Fibroblast of the aortic adventitia (primary cell): ENCODE measurements around the gene SUSD4. TPM values are rescaled to one million over a fixed set of nuclear protein-coding genes. Genes with fewer than 3 reads are reported as not detected.

Experiments used
- DNase-seq: peaks from one replicate; pipeline ENCODE4 v3.0.0-alpha.2; 2010; ENCODE audit warnings: low read depth
- H3K4me3 ChIP-seq: 2 replicates; pipeline ENCODE4 v1.5.1; 2011; ENCODE audit warnings: low read depth, mild to moderate bottlenecking, control low read depth, low read length, moderate library complexity
- total RNA-seq: library from RNA; depleted of rRNA; stranded (reverse); fragments of >200 nt; gene quantifications from 2 replicates; pipeline ENCODE4 v1.2.3, GENCODE V29; 2012; ENCODE audit warnings: low replicate concordance
- TF ChIP-seq, protein P1 (sequence below): IDR thresholded peaks from 2 replicates; pipeline ENCODE4 v1.5.1; 2011; ENCODE audit warnings: mild to moderate bottlenecking, low read length, control low read depth, inconsistent platforms; ENCODE audit not compliant: insufficient read depth

The SUSD4 gene
- total RNA-seq, 1 donor: 0.18 TPM

DNA sequence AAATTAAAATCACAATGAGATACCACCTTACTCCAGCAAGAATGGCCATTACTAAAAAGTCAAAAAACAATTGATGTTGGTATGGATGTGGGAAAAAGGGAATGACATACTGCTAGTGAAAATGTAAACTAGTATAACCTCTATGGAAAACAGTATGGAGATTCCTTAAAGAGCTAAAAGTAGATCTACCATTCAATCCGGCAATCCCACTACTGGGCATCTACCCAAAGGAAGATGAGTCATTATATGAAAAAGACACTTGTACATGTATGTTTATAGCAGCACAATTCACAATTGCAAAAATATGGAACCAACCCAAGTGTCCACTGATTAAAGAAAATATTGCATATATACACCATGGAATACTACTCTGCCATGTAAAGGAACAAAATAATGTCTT, 37.2 kb downstream of the SUSD4 start:
- peak; percentile 10 for DNase-seq
- H3K4me3 ChIP-seq: no peak overlapping the region
- TF ChIP-seq, protein P1, sequence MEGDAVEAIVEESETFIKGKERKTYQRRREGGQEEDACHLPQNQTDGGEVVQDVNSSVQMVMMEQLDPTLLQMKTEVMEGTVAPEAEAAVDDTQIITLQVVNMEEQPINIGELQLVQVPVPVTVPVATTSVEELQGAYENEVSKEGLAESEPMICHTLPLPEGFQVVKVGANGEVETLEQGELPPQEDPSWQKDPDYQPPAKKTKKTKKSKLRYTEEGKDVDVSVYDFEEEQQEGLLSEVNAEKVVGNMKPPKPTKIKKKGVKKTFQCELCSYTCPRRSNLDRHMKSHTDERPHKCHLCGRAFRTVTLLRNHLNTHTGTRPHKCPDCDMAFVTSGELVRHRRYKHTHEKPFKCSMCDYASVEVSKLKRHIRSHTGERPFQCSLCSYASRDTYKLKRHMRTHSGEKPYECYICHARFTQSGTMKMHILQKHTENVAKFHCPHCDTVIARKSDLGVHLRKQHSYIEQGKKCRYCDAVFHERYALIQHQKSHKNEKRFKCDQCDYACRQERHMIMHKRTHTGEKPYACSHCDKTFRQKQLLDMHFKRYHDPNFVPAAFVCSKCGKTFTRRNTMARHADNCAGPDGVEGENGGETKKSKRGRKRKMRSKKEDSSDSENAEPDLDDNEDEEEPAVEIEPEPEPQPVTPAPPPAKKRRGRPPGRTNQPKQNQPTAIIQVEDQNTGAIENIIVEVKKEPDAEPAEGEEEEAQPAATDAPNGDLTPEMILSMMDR: no peak

DNA sequence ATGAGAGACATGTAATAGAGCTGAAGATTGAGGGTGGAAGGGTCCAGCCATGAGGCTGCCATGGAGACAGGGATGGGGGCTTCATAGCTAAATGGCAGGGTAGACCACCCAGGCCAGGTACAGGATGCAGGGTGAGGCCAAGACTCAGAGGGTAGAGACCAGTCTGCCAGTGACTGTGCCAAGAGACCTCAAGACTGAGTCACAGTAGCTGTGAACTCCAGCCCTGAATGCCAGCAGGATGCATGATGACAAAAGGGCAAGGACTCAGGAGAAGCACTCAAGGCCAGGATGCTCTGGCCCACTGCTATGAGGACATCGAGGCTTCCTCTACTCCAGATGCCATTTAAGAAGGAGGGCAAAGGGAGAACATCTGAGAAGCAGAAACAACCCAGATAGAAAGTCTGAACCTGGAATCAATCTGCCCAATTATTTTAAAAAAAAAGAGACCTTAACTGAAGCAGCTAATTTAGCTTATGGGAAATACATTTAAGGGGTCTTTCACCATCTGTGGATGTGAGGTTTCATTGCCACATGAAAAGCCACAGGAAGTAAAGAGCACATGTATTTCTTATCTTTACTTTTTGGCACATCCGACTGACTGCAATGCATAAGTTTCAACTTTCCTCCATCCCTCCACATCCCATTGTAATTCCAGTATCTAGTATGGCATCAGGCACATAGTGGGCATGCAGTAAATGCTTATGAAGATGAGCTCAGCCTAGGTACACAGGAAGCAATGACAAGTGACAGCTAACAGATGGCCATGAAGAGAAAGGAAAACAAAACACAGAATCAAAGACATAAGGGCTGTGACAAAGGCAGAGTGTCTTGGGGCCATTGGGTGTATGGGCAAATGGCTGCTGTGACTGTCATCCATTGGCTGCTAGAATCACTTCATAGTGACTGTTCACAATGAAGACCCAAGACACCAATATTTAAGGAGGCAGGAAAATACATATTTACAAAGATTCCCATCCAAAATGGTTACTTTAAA, 40.2 kb downstream of the SUSD4 start:
- DNase-seq: no peak
- TF ChIP-seq, protein P1: no peak
- H3K4me3 ChIP-seq: no peak overlapping the region

DNA sequence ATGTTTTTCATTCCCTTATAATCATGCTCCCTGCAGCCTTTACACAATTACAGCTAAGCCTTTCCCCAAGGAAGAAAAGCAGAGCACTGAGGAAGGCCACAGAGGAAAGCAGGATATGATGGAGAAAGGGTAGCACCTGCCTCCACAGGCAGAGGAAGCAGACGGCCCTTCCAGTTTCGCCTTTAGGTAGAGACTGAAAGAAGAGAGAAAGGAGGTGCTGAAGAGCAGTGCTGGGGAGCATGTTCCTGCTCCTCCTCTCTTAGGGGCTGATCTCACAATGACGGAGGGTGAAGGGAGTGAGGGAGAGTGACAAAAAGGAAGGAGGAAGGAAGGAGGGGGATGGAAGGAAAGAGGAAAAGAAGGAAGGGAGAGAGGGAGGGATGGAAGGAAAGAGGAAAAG, 41.1 kb downstream of the SUSD4 start:
- TF ChIP-seq, protein P1: no peak
- no peak for DNase-seq
- H3K4me3 ChIP-seq: no peak overlapping the region

DNA sequence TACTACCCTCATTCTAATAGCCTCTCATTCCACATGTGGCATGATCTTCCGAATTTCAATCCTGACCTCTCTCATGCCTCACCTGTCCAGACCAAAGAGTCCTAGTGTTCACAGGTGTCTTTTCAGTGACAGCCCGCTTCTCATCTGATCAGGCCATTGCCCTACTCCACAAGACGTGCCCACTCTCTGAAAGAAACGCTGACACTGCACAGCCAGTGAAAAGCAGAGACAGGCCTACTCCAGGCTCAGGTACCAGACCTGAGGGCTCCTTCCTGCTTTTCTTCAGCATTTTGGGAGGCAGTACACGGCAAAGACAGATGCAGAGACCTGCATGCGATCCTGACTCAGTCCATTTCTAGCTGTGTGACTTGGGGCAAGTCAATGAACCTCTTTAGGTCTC, 43.0 kb downstream of the SUSD4 start:
- no peak overlapping the region for H3K4me3 ChIP-seq
- DNase-seq: no peak
- TF ChIP-seq, protein P1: no peak

DNA sequence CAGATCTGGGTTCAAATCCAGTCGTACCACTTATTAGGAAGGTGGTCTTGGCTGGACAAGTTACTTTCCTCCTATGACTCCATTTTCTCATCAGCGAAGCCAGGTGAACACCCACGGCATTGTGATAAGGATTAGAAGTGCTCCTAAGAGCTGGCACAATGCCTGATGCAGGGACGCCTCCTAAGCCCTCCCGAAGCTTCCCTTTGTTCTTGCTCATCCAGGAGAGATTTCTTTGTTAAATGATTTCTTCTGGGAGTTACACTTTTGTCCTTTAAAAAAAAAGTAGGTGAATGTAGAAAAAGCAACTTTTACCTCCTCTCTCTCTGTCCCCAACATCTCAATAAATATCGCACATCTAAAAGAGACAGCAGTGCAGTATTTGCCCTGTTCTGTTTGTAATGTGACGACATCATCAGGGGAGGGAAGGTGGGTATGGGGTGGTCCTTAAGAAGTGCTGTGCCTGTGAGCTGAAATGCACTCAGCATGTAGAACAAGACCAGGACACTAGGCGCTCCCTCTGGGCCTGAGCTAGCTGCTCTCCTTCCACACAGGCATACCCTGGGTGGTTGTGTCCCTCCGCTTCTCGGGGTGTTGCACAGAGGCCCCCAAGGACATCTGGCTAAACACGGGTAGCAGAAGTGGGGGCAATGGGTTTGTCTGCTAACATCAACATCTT, 43.9 kb downstream of the SUSD4 start:
- TF ChIP-seq, protein P1: no peak
- no peak for DNase-seq
- no peak overlapping the region for H3K4me3 ChIP-seq

DNA sequence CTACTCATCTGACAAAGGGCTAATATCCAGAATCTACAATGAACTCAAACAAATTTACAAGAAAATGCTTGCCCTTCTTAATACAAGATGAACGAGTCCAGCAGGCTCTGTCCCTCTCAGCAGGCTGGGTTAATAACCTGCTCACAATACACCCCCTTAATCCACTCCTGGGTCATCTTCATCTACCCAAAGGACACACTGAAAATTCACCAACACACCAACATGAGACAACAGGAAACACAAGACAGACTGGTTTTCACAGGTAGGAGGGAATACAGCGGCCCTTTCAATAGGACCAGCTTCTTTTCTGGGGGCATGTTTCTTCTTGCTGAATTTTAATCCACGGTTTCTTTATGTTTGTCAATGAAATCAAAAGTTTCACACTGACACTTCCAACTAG, 44.6 kb downstream of the SUSD4 start:
- TF ChIP-seq, protein P1: no peak
- DNase-seq: no peak
- H3K4me3 ChIP-seq: no peak overlapping the region
